MM.1S (cell line): ENCODE data around the gene NEDD4L.

Experiments used
- DNase-seq: peaks from one replicate; pipeline ENCODE4 v3.0.0-alpha.2; 2015
- H2AFZ ChIP-seq: fragments of 300-600 bp; sonication (generic); 2 replicates; pipeline ENCODE4 v1.6.0; 2016; ENCODE audit warnings: antibody characterized with exemption, low read length
- H3F3A ChIP-seq: fragments of 300-600 bp; sonication (generic); 2 replicates; pipeline ENCODE4 v1.6.1; 2016; ENCODE audit warnings: mild to moderate bottlenecking, antibody characterized with exemption, low read length, moderate library complexity, mixed read lengths; ENCODE audit not compliant: insufficient read depth
- H3K27ac ChIP-seq: fragments of 300-600 bp; sonication (generic); 2 replicates; pipeline ENCODE4 v1.5.1; 2016; ENCODE audit warnings: mild to moderate bottlenecking, low read length
- H3K27me3 ChIP-seq: fragments of 300-600 bp; sonication (generic); replicated peaks from 2 replicates; pipeline ENCODE4 v1.6.0; 2016; ENCODE audit warnings: low read length; ENCODE audit not compliant: insufficient read depth
- H3K36me3 ChIP-seq: fragments of 300-600 bp; sonication (generic); replicated peaks from 2 replicates; pipeline ENCODE4 v1.6.1; 2016; ENCODE audit warnings: mild to moderate bottlenecking, low read length, mixed read lengths; ENCODE audit not compliant: insufficient read depth
- H3K4me1 ChIP-seq: fragments of 300-600 bp; sonication (generic); 2 replicates; pipeline ENCODE4 v1.6.1; 2016; ENCODE audit warnings: low read length, mixed read lengths
- H3K4me2 ChIP-seq: fragments of 300-600 bp; sonication (generic); 2 replicates; pipeline ENCODE4 v1.6.0; 2016; ENCODE audit warnings: low read depth, low read length
- H3K4me3 ChIP-seq: fragments of 300-600 bp; sonication (generic); 2 replicates; pipeline ENCODE4 v1.5.1; 2016; ENCODE audit warnings: low read length, mixed read lengths
- H3K79me2 ChIP-seq: fragments of 300-600 bp; sonication (generic); 2 replicates; pipeline ENCODE4 v1.6.1; 2016; ENCODE audit warnings: mixed run types, low read length, mixed read lengths
- H3K9ac ChIP-seq: fragments of 300-600 bp; sonication (generic); 2 replicates; pipeline ENCODE4 v1.6.1; 2016; ENCODE audit warnings: low read length, mixed read lengths
- H3K9me2 ChIP-seq: fragments of 300-600 bp; sonication (generic); replicated peaks from 2 replicates; pipeline ENCODE4 v1.6.1; 2016; ENCODE audit warnings: mild to moderate bottlenecking, low read length, mixed read lengths; ENCODE audit not compliant: insufficient read depth
- H3K9me3 ChIP-seq: fragments of 300-600 bp; sonication (generic); replicated peaks from 2 replicates; pipeline ENCODE4 v1.6.1; 2016; ENCODE audit warnings: mild to moderate bottlenecking, low read length, mixed read lengths; ENCODE audit not compliant: insufficient read depth
- H4K20me1 ChIP-seq: fragments of 300-600 bp; sonication (generic); 2 replicates; pipeline ENCODE4 v1.6.1; 2016; ENCODE audit warnings: mild to moderate bottlenecking, low read length, moderate library complexity, mixed read lengths; ENCODE audit not compliant: insufficient read depth
- CTCF ChIP-seq: fragments of 300-600 bp; sonication (generic); IDR thresholded peaks from 2 replicates; pipeline ENCODE4 v1.5.1; 2016; ENCODE audit warnings: antibody characterized with exemption, low read length, mixed read lengths
- EZH2 ChIP-seq: fragments of 300-600 bp; sonication (generic); optimal IDR thresholded peaks from 2 replicates; pipeline ENCODE3; 2017; ENCODE audit warnings: low read depth, mild to moderate bottlenecking, antibody characterized with exemption, low read length, mixed read lengths
- EZH2phosphoT487 ChIP-seq: fragments of 300-600 bp; sonication (generic); IDR thresholded peaks from 2 replicates; pipeline ENCODE4 v1.6.1; 2018; ENCODE audit warnings: antibody characterized with exemption, low read length

Gene NEDD4L

DNA sequence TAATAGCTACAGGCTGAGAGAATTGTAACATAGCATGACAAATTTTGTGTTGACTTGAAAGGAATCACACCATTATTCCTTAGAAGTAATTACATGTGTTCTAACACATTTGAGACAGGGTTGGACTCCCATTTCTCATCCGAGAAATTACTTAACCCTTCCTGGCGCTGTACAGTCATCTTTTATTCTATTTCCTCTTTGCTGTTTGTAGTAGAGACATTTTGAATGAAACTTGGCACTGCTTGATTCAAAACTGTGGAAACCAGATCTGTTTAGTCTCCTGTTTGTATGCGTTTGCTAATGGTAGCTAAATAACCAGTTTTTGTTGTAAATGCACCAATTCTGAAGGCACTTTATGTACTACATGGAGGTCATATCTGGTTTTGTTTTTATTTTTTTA is 352.9 kb downstream of the NEDD4L start:
- Histone ChIP-seq H3K4me2 (no peak overlapping the region), H2AFZ (no peak overlapping the region), H3K9me3 (no peaks in the 10 kb centered on the region), H3K9me2 (no peaks in the 10 kb centered on the region), H3K4me3 (no peak overlapping the region), H3K79me2 (no peaks in the 10 kb centered on the region), H3K9ac (no peak overlapping the region), H3F3A (no peaks in the 10 kb centered on the region), H3K4me1 (no peaks in the 10 kb centered on the region), H3K27ac (no peak overlapping the region), H3K36me3 (no peaks in the 10 kb centered on the region), H4K20me1 (no peaks in the 10 kb centered on the region), H3K27me3 (no peaks in the 10 kb centered on the region)
- no peak for TF ChIP-seq CTCF
- no peak for TF ChIP-seq EZH2
- no peak for DNase-seq

DNA sequence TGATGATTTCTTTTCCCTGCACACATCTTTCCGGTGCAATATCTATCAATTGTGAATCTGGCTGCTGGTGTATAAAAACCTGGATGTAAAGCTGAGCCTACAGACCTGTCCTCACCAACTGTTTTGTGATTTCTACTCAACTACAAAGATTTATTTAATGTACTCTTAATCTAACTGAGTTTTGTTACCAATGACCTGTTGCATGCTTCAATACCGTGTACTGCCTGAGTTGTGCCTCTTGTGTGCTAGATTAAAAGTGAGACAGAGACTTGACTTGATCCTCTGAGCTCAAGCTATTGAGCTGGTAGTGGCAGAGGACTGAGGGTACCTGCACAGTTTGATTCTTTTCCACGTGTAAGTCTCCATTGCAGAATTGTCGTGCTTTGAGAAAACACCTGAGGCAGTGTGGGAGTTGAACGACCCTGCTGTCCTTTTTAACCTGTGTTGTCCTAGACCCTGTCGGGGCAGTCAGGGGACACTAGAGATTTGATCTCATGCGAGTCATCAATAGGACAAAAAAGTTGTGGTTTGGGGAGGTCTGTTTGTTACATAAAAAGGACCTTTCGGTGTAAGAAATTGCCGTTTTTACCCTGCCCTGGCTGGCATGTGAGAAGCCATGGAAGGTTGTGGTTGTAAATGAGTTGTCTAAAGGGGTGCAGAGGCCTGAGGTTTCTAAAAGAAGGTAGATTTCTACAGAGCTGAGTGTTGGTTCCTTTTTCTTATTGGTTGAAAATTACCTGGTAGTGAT is 353.5 kb downstream of the NEDD4L start:
- H3K27me3 ChIP-seq: no peaks in the 10 kb centered on the region
- no peak for DNase-seq
- no peaks in the 10 kb centered on the region for H3K36me3 ChIP-seq
- H3K27ac ChIP-seq: no peak overlapping the region
- TF ChIP-seq CTCF: no peak
- TF ChIP-seq EZH2phosphoT487: no peak
- no peak for TF ChIP-seq EZH2
- H3K79me2 ChIP-seq: no peaks in the 10 kb centered on the region
- H4K20me1 ChIP-seq: no peaks in the 10 kb centered on the region
- no peaks in the 10 kb centered on the region for H3K4me1 ChIP-seq
- H3K9me3 ChIP-seq: no peaks in the 10 kb centered on the region
- no peak overlapping the region for H2AFZ ChIP-seq
- H3K9ac ChIP-seq: no peak overlapping the region
- no peak overlapping the region for H3K4me2 ChIP-seq
- H3K9me2 ChIP-seq: no peaks in the 10 kb centered on the region
- H3K4me3 ChIP-seq: no peak overlapping the region
- no peaks in the 10 kb centered on the region for H3F3A ChIP-seq

- Histone ChIP-seq H3K4me2 (no peak overlapping the region), H3K9ac (no peak overlapping the region)
Observed at GRCh38 chr18:58398648-58399398, 354.8 kb downstream of the NEDD4L start.

More at GRCh38 chr18:58398648-58399398, 354.8 kb downstream of the NEDD4L start:
- H3K4me1 ChIP-seq: no peaks in the 10 kb centered on the region
- no peak overlapping the region for H3K4me3 ChIP-seq
- no peaks in the 10 kb centered on the region for H3K36me3 ChIP-seq
- H3F3A ChIP-seq: no peaks in the 10 kb centered on the region
- no peak overlapping the region for H2AFZ ChIP-seq
- H3K9me3 ChIP-seq: no peaks in the 10 kb centered on the region
- no peak for DNase-seq
- no peaks in the 10 kb centered on the region for H3K9me2 ChIP-seq
- H3K27ac ChIP-seq: no peak overlapping the region
- H4K20me1 ChIP-seq: no peaks in the 10 kb centered on the region
- no peaks in the 10 kb centered on the region for H3K79me2 ChIP-seq
- TF ChIP-seq EZH2: no peak
- TF ChIP-seq EZH2phosphoT487: no peak
- TF ChIP-seq CTCF: no peak
- H3K27me3 ChIP-seq: no peaks in the 10 kb centered on the region
